HepG2 (cell line): ENCODE results near the gene POLE3. TPM values are rescaled to one million over a fixed set of nuclear protein-coding genes. Genes with fewer than 3 reads are reported as not detected.

Source experiments
- ATAC-seq: fragments of 200-7000 bp; cut with Tn5 transposase; 3 replicates; pipeline ENCODE4 v1.9.1; 2020; ENCODE audit warnings: mild to moderate bottlenecking, moderate library complexity
- BruUV-seq: library from RNA; stranded (reverse); fragments of 400-500 nt; replicated peaks from 2 replicates; lab custom pipeline; 2021; lab: Mats Ljungman, UMichigan
- CTCF ChIA-PET: fragments of 300-600 bp; formaldehyde crosslinking; extraction: SDS; loops from one replicate; lab custom pipeline; 2021; ENCODE audit warnings: low total read pairs, inconsistent platforms, low intra/inter-chr PET ratio; lab: Yijun Ruan, JAX
- POLR2A ChIA-PET: fragments of 350-600 bp; sonication (Branson Sonifier 250); formaldehyde crosslinking; loops from one replicate; lab custom pipeline; 2020; ENCODE audit warnings: antibody characterized with exemption, inconsistent platforms; lab: Yijun Ruan, JAX
- DNase-seq: peaks from one replicate; pipeline ENCODE4 v3.0.0-alpha.2; 2015; ENCODE audit warnings: low spot score
- FAIRE-seq: peaks from 3 replicates; lab custom pipeline; 2011; peaks lifted over from hg19 to GRCh38; lab: Jason Lieb, UNC
- H2AFZ ChIP-seq: one replicate; pipeline ENCODE4 v1.6.1; 2011; ENCODE audit warnings: low read length, inconsistent platforms
- H3K27ac ChIP-seq: fragments of 300-600 bp; 3 replicates; pipeline ENCODE4 v1.8.0; 2011; ENCODE audit warnings: mixed run types, mild to moderate bottlenecking, mixed read lengths, low read length, inconsistent platforms; ENCODE audit not compliant: insufficient read depth; ENCODE audit errors: extremely low read length
- H3K27me3 ChIP-seq, 2 experiments: fragments of 200-600 bp in 1 of 2; 2 replicates in 1 of 2; 3 replicates in 1 of 2; pipeline versions ENCODE4 v1.6.0 to v1.8.0; 2011; ENCODE audit warnings: low read length in 2 of 2, mild to moderate bottlenecking in 2 of 2, moderate library complexity in 2 of 2, inconsistent platforms in 1 of 2; ENCODE audit not compliant: insufficient read depth in 2 of 2, control insufficient read depth in 1 of 2
- H3K36me3 ChIP-seq, 2 experiments: fragments of 200-600 bp in 1 of 2; replicated peaks in 1 of 2; 2 replicates in 1 of 2; 3 replicates in 1 of 2; pipeline versions ENCODE4 v1.5.1 to v1.8.0; 2011; ENCODE audit warnings: low read length in 2 of 2, inconsistent platforms in 1 of 2; ENCODE audit not compliant: insufficient read depth in 2 of 2, control insufficient read depth in 1 of 2
- H3K4me1 ChIP-seq: 2 replicates; pipeline ENCODE4 v1.5.1; 2012; ENCODE audit warnings: low read length, inconsistent platforms; ENCODE audit not compliant: insufficient read depth
- H3K4me2 ChIP-seq: 2 replicates; pipeline ENCODE4 v1.6.0; 2011; ENCODE audit warnings: low read depth, low read length, inconsistent platforms
- H3K4me3 ChIP-seq, 3 experiments: fragments of 200-600 bp in 1 of 3; sonication (generic), shearing (Covaris generic) in 1 of 3; replicated peaks in 1 of 3; 2 replicates each; pipeline ENCODE4 v1.5.1; 2011 to 2016; ENCODE audit warnings: low read length in 3 of 3, inconsistent platforms in 2 of 3, low read depth in 2 of 3, mild to moderate bottlenecking in 2 of 3, control low read depth in 1 of 3, mixed read lengths in 1 of 3; ENCODE audit not compliant: insufficient read depth in 1 of 3
- H3K79me2 ChIP-seq: one replicate; pipeline ENCODE4 v1.6.1; 2011; ENCODE audit warnings: low read length, inconsistent platforms; ENCODE audit not compliant: insufficient read depth
- H3K9ac ChIP-seq: 2 replicates; pipeline ENCODE4 v1.6.0; 2011; ENCODE audit warnings: mild to moderate bottlenecking, low read depth, low read length, inconsistent platforms; ENCODE audit not compliant: insufficient read depth
- H3K9me3 ChIP-seq: 2 replicates; pipeline ENCODE4 v1.5.1; 2012; ENCODE audit warnings: mild to moderate bottlenecking, low read length
- H4K20me1 ChIP-seq: 2 replicates; pipeline ENCODE4 v1.6.0; 2011; ENCODE audit warnings: inconsistent platforms, mild to moderate bottlenecking, low read length, moderate library complexity; ENCODE audit not compliant: insufficient read depth
- JUN ChIP-seq: sonication (generic); formaldehyde crosslinking; IDR thresholded peaks from 2 replicates; pipeline ENCODE4 v1.4.0; 2020; ENCODE audit warnings: mild to moderate bottlenecking, missing genetic modification reagents
- PRDM15 ChIP-seq: sonication (generic); formaldehyde crosslinking; IDR thresholded peaks from 2 replicates; pipeline ENCODE4 v1.4.0; 2020; ENCODE audit warnings: missing genetic modification reagents
- SKIL ChIP-seq: sonication (generic); formaldehyde crosslinking; IDR thresholded peaks from 2 replicates; pipeline ENCODE4 v1.8.0; 2022; ENCODE audit warnings: missing genetic modification reagents, mild to moderate bottlenecking, moderate library complexity, borderline replicate concordance
- SMARCC2 ChIP-seq: fragments of 450-650 bp; IDR thresholded peaks from 2 replicates; pipeline ENCODE4 v1.6.1; 2017; ENCODE audit warnings: antibody characterized with exemption, mild to moderate bottlenecking
- SP1 ChIP-seq, 2 experiments: fragments of 450-650 bp in 1 of 2; sonication (generic) in 1 of 2; formaldehyde crosslinking in 1 of 2; IDR thresholded peaks; 2 replicates each; pipeline versions ENCODE4 v1.4.0 to v1.6.1; 2016 to 2020; ENCODE audit warnings: missing genetic modification reagents in 1 of 2
- ZGPAT ChIP-seq: IDR thresholded peaks from 2 replicates; pipeline ENCODE4 v1.6.1; 2016; ENCODE audit warnings: mild to moderate bottlenecking
- ZMYM3 ChIP-seq: sonication (generic); formaldehyde crosslinking; IDR thresholded peaks from 2 replicates; pipeline ENCODE4 v1.5.1; 2020; ENCODE audit warnings: mild to moderate bottlenecking, missing genetic modification reagents
- ZNF274 ChIP-seq: sonication (generic); formaldehyde crosslinking; IDR thresholded peaks from 2 replicates; pipeline ENCODE4 v1.5.1; 2020; ENCODE audit warnings: mild to moderate bottlenecking, missing genetic modification reagents
- ZNF292 ChIP-seq: sonication (generic); formaldehyde crosslinking; IDR thresholded peaks from 2 replicates; pipeline ENCODE4 v1.8.1; 2022; ENCODE audit warnings: mild to moderate bottlenecking, low read depth, missing genetic modification reagents, borderline replicate concordance
- ZNF367 ChIP-seq: sonication (generic); formaldehyde crosslinking; IDR thresholded peaks from 2 replicates; pipeline ENCODE4 v1.4.0; 2020; ENCODE audit warnings: missing genetic modification reagents, borderline replicate concordance
- WGBS: methylation state at CpG from one replicate; pipeline ENCODE4 v1.1.6; 2017; ENCODE audit warnings: low lambda C conversion rate; 5-methylcytosine and 5-hydroxymethylcytosine counted together
- in situ Hi-C: cut with HindIII; loops from 2 replicates; pipeline ENCODE4 v1.10.0; 2017; ENCODE audit warnings: low pct_unique_long_range_greater_than_20kb; ENCODE audit not compliant: extremely low pct_ligation_motif_present
- intact Hi-C: fragments of 100-400 bp; cut with micrococcal nuclease; formaldehyde crosslinking; loops from one replicate; pipeline ENCODE4 v1.10.0; 2022; ENCODE audit not compliant: unreplicated experiment
- polyA plus RNA-seq, 8 experiments: library from polyadenylated mRNA; depleted of rRNA in 3 of 8; stranded (reverse) in 7 of 8; unstranded in 1 of 8; fragments of >200 nt; fragmentation: Illumina TruSeq in 4 of 8; extraction: Trizol in 4 of 8; gene quantifications; 2 replicates each; pipeline versions ENCODE4 v1.2.1 to v1.2.3, GENCODE V29; 2011 to 2016; ENCODE audit warnings: low read depth in 4 of 8, missing spikeins in 1 of 8, mixed read lengths in 1 of 8; ENCODE audit not compliant: insufficient read depth in 1 of 8
- total RNA-seq, 5 experiments: library from RNA; depleted of rRNA; stranded (reverse); fragments of >200 nt; fragmentation: Illumina TruSeq; extraction: Trizol; gene quantifications; 2 replicates each; pipeline ENCODE4 v1.2.3, GENCODE V29; 2016; ENCODE audit warnings: low read depth in 1 of 5

The POLE3 gene
- total and polyA plus RNA-seq, 2 of the 13 experiments (the other 11 are each of a cell fraction or from before 2014, with no cell fraction given) = 36.0 to 77.2 TPM

- Histone ChIP-seq H3K27me3 (no peaks in the 10 kb centered on the region; a peak in 1 of 5 replicates), H3K79me2 (no peaks in the 10 kb centered on the region), H3K4me2 (no peak overlapping the region), H2AFZ (no peak overlapping the region), H3K4me1 (no peaks in the 10 kb centered on the region), H3K4me3 (no peak overlapping the region), H3K27ac (no peak overlapping the region), H4K20me1 (no peaks in the 10 kb centered on the region), H3K9ac (no peak overlapping the region), H3K9me3 (no peaks in the 10 kb centered on the region), H3K36me3 (no peaks in the 10 kb centered on the region)
- ATAC-seq (peak; percentile 48; the same call in 1 of the 3 replicates), FAIRE-seq (no peak), DNase-seq (no peak)
- POLR2A ChIA-PET = no interaction called here
- no TSS peak for BruUV-seq
- TF ChIP-seq ZGPAT = no peak
- TF ChIP-seq ZNF367 (CRISPR knock-in tag) = no peak
- no peak for TF ChIP-seq ZMYM3 (CRISPR knock-in tag)
- no peak for TF ChIP-seq SKIL
- TF ChIP-seq JUN = no peak
- TF ChIP-seq ZNF292 (CRISPR knock-in tag) = no peak
- TF ChIP-seq PRDM15 = no peak
- no peak for TF ChIP-seq SMARCC2
- TF ChIP-seq SP1 (IDR thresholded peaks at IDR 0.05) = no peak
- no peak for TF ChIP-seq SP1 (CRISPR knock-in tag; IDR thresholded peaks at IDR 0.05)
- TF ChIP-seq ZNF274 (CRISPR knock-in tag) = no peak
- CTCF ChIA-PET = no interaction called here
- WGBS = 45% methylated on average over 4 of the region's 4 CpGs
- intact Hi-C loops = loop anchor here (5.0 kb wide), 1 partner anchor 705 kb away; no protein-coding TSS in a partner anchor
- in situ Hi-C loops = no loop called here
Measured at GRCh38 chr9:113436728-113437515, 26.4 kb upstream of the POLE3 start.
